KG1 (cell line): ENCODE results near the gene LDHAL6A.
A peak's percentile ranks its signal among the peaks of the same experiment; 100 is the strongest.

Experiments
- DNase-seq: peaks from one replicate; lab custom pipeline; 2025; lab: John Stamatoyannopoulos, UW

The LDHAL6A gene

GRCh38 chr11:18490736-18491485, 35.3 kb downstream of the LDHAL6A start:
- DNase-seq, result no peak

- DNase-seq, result no peak
Observed at GRCh38 chr11:18491924-18492323, 36.3 kb downstream of the LDHAL6A start.

DNA sequence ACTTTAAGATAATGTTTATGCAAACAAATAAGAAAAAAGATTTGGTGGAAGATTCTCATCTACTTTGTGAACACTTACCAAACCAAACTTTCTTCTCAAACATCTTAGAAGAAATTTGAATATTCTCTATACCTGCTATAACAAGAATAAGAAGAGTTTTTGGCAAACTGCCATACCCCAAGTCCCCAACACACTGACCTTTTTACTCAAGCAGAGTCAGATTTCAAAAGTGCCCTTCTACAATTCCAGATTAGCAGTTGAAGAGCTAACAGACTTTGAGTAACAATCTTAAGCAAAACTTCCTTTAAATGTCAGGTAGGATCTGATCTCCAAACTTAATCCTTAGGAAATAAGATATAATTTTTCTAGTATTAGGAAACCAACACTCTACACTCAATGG, 37.2 kb downstream of the LDHAL6A start:
- DNase-seq, result no peak

DNA sequence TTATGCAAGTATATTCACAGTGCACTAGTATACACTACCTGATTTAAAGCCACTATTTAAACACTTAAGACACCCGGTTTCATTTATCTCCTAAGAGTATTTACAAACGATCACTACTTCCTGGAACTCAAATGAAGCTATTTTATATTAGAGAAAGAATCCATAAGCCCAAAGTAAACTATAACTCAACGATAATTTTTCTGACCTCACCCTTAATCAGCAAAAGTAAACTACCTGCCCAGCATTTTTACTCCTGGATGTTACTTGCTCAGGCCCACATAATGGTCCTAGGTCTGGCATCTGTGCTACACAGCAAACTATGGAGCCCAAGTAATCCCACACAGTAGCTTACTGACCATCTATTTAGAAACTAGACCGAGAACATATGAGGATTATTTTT, 37.7 kb downstream of the LDHAL6A start:
- no peak for DNase-seq

DNA sequence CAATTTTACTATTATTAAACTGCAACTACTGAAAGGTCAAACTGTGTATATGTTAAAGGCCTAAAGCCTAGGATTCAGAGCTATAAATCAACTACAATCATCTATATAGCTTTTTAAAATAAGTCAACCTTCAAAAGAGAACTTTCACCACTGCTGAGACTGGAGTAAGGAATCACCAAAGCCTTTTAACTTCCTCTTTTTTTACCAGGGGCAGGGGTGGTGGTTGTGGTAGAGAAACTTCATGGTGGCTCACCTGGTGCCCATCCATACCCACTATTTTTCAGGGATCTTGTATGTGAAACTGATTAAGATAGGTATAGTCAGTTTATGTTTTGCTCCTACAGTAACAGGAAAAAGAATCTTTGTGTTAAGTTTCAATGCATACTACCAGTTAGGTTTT, 39.6 kb downstream of the LDHAL6A start:
- no peak for DNase-seq

GRCh38 chr11:18495703-18496102, 40.0 kb downstream of the LDHAL6A start:
- DNase-seq, result no peak

DNA sequence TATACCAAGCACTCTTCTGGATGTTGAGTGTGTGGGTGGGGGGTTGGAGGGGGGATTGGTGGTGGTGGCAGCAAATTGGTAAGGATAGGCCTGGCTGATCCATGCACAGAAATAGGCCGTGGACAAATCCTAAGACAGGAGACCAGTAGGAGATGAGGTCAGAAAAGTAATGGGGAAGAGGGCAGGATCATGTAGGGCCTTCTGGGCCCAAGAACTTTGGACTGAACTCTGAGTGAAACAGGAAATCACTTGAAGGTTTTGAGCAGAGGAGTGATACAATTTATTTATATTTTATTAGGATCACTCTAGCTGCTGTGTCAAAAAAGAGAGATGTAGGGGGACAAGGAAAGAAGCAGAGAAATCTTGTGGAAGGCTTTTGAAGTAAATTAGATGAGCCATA, 42.4 kb downstream of the LDHAL6A start:
- DNase-seq, result no peak

DNA sequence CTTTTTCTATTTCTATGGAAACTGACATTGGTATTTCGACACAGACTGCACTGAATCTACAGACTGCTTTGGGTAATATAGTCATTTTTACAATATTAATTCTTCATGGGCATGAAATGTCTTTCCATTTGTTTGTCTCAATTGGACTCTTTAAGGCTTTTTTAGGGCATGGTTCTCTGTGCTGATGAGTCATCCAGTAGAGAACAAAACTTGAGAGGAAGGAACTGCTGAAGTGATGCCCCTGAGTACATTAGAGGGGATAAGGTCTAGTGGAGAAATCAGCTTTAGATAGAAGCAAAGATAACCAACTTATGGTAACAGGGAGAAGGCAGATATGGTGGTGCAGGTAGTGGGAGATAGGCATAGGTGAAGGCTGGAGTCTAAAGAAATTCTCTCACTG, 46.0 kb downstream of the LDHAL6A start:
- DNase-seq, result no peak

DNA sequence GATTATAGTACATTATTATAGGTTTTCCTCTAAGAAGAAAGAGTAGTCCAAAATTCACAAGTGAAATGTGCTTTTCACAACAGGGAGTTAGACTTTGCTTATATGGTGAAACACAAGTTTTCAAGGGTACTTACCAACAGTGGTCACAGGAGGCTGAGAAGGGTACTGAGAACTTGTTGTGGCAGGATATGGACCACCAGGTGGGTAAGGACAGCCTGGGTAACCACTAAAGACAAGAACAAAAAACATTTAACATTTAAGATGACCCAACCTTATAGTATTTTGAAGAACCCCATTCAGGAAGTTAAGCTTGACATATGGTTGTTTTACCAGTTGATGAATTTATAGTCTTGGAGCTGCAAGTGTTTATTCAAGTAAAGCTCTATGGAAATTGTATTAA, 46.7 kb downstream of the LDHAL6A start:
- DNase-seq, result no peak

GRCh38 chr11:18521122-18521521, 65.5 kb downstream of the LDHAL6A start:
- no peak for DNase-seq

DNA sequence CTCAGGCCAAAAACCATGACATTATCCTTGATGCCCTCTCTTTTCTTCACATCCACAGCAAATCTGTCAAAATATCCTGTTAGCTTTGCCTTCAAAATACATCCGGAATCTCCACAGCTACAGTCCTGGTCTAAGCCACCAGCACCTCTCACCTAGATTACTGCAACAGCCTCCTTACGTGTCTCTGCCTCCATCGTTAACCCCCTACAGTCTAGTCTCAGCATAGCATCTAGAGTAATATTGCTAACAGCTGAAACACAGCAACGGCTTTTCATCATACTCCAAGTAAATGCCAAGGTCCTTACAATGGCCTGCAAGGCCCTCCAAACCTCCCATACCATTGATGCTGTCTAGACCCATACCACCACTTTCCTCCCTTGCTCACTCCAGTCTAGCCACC, 66.7 kb downstream of the LDHAL6A start:
- DNase-seq, result no peak

DNA sequence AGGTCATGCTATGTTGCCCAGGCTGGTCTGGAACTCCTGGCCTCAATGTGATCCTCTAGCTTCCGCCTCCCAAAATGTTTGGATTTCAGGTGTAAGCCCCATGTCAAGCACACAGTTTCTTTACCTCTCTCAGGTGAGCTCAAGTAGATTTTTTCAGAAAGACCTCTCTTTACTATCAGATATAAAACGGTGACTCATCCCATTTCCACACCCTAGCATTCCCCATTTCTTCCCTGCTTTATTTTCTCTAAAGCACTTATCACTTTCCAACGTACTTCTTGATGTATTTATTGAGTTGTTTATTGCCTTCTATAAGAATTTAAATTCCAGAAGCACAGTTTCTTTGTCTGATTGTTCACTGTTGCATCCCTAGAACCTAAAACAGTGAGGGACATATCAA, 67.4 kb downstream of the LDHAL6A start:
- no peak for DNase-seq

DNA sequence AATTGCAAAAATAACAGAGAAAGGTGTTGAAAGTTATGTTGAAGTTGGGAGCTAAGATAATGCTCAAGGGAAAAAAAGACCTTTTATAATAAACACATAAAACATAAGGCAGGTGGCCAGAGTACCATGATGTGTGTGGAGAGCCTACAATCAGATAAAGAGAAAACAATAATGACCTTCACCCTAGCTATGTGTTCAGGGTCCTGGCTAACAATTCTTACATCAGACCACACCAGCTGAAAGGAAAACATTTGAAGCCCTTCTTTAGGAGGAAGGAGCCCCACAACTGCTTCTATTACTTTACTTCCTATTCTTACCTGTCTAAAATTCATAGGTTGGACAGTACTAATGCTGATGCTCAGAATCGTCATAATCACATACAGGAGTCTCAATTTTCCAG, 68.6 kb downstream of the LDHAL6A start:
- no peak for DNase-seq

DNA sequence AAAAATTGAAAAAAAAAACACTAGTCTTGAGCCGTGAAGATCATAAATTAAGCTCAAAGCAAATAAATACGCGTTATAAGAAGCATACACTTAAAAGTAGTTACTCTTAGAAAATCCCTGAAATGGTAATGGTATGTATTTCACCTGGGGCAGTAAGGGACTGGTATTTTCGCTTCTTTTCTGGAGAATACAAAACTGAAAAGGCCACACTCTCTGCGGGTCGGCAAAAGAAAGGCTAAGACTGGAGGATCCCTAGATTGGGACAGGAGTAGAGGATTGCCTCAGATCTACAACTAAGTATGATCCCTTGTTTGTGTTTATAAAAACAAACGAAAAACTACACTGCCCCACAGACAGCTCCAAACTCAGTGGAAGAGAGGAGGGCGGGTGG, 70.5 kb downstream of the LDHAL6A start:
- no peak for DNase-seq

DNA sequence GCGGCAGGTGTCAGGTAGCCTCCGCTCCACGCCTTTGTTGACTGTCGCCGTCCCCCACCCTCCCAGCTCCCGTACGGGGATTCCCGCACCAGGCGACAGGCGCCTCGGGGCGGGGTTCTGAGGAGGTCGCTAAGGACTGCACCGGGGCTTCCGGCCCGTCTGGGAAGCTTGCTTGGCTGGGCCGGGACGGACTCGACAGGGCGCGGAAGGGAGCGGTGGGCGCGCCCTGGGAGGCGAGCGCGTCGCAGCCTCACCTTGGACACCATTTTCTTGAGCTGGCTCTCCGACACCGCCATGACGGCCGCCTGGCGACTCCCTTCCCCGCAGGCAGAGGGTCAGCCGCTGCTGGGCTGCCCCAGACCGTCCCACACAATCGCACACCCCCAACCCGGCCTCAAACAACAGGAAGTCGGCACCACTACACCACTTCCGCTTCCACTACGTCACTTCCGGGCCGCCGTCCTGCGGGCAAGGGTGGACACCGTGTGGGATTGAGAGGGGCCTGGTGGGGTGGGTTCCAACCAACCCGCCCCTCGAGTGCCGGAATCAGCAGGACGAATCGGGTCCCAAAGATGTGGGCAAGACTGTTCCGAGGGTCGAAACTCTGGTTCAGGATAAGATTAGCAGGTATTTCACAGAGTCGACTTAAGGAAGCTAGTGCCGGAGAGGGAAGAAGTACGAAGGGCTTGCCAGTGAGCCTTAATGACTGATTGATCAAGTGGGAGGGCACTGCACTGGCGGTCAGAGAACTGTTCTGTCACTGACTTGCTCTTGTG, 71.1 kb downstream of the LDHAL6A start, which contains the start of gene TSG101:
TSG101 (minus strand) TSS at position 422 of the 776 bp plus-strand sequence; CDS start at position 296, 126 bp downstream.
- DNase-seq, result peak; percentile 93

- DNase-seq, result peak; percentile 12
Observed at GRCh38 chr11:18527512-18527911, 71.9 kb downstream of the LDHAL6A start.
